M059J (cell line): ENCODE results near the gene SORCS3. TPM values are rescaled to one million over a fixed set of nuclear protein-coding genes. Genes with fewer than 3 reads are reported as not detected.

ENCODE experiments used
- DNase-seq: peaks from one replicate; pipeline ENCODE4 v3.0.0-alpha.2; 2012; ENCODE audit warnings: low read depth
- total RNA-seq: library from RNA; depleted of rRNA; stranded (reverse); fragments of >200 nt; shearing (Covaris generic); gene quantifications from 2 replicates; pipeline ENCODE4 v1.2.3, GENCODE V29; 2014

The SORCS3 gene
- total RNA-seq, 1 experiment from 2014 or later, result not detected

GRCh38 chr10:105258674-105259065 is 617.6 kb downstream of the SORCS3 start:
- no peak for DNase-seq

GRCh38 chr10:105259201-105259600 is 618.1 kb downstream of the SORCS3 start:
- no peak for DNase-seq

DNA sequence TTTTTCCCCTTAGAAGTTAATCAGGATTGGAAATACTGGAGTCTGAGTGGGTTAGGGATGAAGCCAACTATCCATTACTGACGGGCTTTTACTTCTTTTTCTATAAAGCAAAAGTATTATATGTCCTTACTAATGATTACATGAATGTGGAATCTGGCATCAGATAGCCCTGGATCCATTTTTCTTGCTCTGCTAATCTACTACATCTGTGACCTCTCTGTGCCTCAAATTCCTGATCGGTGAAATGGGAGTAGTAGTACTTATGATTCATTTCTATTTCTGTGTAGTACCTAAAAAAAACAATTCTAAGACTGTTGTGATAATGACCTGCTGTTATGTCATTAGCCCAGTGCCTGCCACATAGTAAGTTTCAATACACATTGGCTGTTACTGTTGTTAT is 621.6 kb downstream of the SORCS3 start:
- no peak for DNase-seq

GRCh38 chr10:105266966-105267539 is 626.0 kb downstream of the SORCS3 start:
- no peak for DNase-seq

DNA sequence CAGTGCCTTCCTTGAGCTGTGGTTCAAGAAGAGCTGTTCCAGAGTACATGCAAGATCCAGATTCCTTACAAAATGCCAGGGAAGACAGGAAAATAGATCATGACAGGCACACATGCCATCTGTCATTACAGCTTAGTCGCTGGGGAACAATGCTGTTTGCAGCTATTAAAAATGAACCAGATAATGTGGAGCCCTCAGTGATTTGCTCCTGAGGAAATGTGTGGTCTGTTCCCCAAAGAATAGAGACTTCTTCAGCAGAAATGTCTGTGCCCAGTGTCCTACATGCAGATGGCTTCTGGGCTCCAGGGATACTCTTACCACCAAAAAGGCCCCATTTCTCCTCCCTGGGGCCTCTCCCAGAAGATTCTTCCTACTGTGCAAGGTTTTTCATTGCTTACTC is 627.9 kb downstream of the SORCS3 start:
- DNase-seq, result no peak

DNA sequence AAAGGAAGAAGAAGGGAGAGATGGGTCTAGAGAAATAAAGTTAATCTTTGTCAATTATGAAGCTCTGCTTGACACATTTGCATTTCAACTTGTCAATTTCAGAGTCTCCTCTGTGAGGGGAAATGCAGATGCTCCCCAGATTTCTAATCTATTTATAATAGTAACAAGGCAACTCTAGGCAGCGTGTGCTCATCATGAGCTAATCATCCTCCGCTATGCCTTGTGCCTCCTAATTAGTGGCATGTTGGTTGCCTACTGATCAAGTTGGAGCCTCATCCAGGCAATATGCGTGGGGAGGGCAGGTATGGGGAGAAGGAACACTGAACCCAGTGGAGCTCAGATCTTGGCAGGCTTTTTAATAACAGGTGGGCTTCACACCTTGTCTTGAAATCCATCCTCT is 628.6 kb downstream of the SORCS3 start:
- DNase-seq, result no peak

DNA sequence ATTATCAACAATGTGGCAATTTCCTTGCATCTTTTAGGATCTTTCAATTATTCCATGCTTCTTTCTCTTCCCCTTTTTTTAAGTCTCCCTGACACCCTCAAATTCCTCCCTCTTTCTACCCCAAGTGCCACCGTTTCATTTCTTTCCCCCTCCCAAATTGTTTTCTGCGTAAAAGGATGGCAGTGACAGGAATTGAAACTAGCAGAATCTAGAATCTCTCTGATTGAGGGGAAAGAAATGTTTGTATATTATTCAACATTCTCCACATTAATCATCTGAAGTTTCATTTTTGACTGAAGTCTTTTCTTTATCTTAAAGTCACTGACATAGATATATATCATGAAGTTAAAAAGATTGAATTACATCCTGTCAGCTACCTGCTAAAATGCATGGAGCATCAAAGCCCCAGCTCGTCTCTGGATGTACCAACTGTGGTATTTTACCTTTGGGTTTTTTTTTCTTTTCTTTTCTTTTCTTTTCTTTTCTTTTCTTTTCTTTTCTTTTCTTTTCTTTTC is 633.5 kb downstream of the SORCS3 start:
- DNase-seq, result no peak

DNA sequence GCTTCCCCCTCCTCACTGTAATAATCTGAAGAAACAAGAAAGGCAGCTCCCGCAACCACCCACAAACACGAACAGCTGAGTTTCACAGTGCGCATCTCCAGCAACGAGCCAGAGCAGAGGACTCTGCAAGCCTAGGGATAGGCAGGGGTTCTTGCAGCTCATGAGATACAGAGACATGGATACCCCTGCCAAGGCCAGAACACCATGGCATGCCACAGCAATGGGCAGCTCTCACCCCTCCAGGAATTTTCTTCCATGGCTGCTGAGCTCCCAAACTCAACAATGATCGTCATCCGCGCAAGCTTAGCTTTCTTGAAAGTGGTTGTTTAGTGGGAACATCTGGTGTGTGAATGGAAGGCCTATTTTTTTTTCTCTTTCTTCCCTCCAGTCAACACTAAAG is 637.3 kb downstream of the SORCS3 start:
- no peak for DNase-seq

DNA sequence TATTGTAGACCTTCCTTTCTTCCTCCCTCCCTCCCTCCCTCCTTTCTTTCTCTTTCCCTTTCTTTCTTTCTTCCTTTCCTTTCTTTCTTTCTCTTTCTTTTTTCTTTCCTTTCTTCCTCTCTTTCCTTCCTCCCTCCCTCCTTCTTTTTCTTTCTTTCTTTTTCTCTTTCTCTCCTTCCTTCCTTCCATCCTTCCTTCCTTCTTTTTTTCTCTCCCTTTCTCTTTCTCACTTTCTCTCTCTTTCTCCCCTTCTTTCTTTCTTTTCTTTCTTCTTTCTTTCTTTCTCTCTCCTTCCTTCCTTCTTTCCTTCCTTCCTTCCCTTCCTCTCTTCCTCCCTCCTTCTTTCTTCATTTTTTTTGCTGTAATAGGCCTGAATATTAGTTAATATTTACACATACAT is 638.0 kb downstream of the SORCS3 start:
- DNase-seq, result no peak

DNA sequence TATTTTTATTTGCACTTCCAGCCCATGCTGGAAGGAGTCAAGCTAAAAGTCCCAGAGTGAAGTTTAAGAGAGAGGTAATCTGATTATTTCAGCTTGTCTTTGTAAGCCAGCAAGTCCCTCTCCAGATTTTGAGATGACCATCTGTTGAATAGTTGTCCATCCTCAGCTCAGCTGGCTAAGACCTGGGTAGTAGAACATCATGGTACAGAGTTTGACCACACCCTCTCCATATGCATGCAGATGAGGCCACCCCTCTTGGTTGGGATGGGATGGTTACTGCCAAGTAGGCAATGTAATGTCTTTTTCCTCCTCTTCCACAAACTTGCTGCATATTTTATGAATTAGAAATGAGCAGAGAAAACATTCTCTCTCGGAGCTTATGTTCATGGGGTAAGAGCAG is 639.8 kb downstream of the SORCS3 start:
- DNase-seq, result no peak

DNA sequence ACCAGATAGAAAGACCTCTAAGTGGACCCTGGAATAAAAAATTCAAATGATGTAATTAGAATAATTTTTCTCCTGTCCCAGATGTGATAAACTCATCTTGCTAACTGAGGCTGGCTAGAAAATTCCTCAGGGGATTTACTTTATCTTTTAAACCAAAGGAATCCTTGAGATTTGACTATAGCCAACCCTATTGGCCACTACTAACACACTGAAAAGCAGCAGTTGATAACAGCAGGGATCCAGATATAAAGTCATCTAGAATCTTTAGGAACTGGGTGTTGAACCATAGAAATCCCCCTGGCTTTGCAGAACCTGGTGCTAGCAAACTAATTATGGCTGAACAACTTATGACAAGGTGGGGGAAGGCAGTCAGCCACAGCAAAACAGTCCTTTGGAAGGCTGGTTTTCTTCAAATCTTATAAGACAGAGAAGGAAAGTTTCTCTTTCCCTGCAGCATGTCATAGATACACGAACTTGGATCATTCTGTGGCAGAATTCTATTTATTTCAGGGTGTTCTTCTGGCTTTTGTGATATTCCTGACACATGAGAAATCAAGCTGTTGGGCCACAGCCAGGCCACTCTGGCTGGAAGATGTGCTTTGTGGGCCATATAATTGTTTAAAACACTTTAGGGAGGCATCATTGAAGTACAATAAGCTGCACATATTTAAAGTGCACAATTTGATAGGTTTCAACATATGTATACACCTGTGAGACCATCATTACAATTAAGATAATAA is 643.6 kb downstream of the SORCS3 start:
- no peak for DNase-seq

DNA sequence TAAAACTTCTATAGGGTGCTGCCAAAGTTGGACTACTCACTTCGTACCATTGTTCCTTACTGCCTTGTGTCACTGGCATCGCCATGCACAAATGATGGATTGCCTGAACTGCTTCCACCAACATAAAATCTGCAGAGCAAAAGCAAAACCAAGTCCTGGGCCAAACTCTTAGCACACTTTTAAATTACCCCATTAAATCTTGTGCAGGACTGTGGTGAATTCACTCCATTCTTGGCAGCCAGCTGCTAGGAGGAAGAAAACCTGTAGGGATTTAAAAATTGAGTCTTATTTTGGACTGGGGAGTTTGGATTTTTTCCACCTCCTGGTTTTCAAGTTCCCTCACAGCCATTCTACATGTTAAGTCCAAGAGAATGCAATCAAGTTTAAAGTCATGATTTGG is 646.9 kb downstream of the SORCS3 start:
- DNase-seq, result no peak

DNA sequence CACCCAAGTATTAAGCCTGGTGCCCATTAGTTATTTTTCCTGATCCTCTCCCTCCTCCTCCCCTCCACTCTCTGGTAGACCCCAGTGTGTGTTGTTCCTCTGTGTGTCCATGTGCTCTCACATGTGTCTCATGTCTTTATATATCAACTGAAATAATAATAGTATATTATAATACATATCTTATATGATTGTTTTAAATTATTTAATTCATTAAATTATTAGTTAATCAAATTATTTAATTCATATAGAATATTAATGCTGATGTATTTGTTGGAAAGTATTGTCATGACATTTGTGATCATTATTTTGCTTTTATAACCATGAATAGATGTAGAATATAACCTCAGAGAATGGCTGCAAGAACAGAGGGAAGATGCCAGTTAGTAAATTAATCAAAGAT is 647.5 kb downstream of the SORCS3 start:
- DNase-seq, result no peak

DNA sequence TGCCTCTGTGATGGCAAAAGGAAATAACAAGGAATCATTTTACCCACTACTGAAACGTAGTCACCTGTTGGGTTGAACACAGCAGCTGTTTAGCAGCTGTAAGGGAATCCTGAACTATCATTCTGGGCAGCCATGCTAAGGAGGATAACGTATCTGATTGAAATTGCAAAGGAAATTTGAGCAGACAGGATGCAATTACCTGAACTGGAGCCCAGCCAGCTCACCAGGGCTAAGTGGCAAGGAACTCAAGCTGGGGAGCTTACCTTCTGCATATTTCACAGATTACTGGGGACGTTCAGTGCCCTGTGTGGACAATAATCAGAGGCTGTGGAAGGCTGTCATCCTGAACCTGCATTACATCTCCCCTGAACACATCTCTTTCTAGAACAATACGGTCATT is 650.5 kb downstream of the SORCS3 start:
- DNase-seq, result no peak

GRCh38 chr10:105292236-105292635 is 651.1 kb downstream of the SORCS3 start:
- no peak for DNase-seq
